ENCODE results near the gene AHI1.
"Not testable (repeated sequence)": the region's sequence is repeated elsewhere in the genome, so short reads cannot be mapped to it uniquely, and the experiment has no call there.

Gene AHI1

GRCh38 chr6:135382182-135382628, 115.3 kb downstream of the AHI1 start:
- Histone ChIP-seq H3K4me1 (ENCODE audit: insufficient read depth, low read length) (no peaks in the 10 kb centered on the region), H3K9ac (ENCODE audit: low read depth, low read length) (no peak overlapping the region), H3K36me3 (ENCODE audit: insufficient read depth, low read length) (no peaks in the 10 kb centered on the region), H3K27ac (ENCODE audit: low read length) (no peak overlapping the region), H3K79me2 (ENCODE audit: insufficient read depth, low read length) (no peaks in the 10 kb centered on the region), H3K4me2 (ENCODE audit: insufficient read depth, low read length) (no peak overlapping the region), H3K27me3 (ENCODE audit: insufficient read depth, low read length, poor library complexity) (no peaks in the 10 kb centered on the region), H2AFZ (ENCODE audit: low read depth, low read length) (no peak overlapping the region), H3K9me3 (ENCODE audit: insufficient read depth, low read length, severe bottlenecking) (no peaks in the 10 kb centered on the region), H4K20me1 (ENCODE audit: insufficient read depth, low read length) (no peaks in the 10 kb centered on the region), H3K4me3 (ENCODE audit: low read depth in 1 of 2, low read length in 2 of 2) (no peak overlapping the region)
- ATAC-seq (ENCODE audit: insufficient read depth, low read depth): no peak; the same call in 2 of the 3 replicates
- no peak for DNase-seq
- TF ChIP-seq EZH2 (IDR thresholded peaks at IDR 0.05; ENCODE audit: borderline replicate concordance, low read depth, low read length, severe bottlenecking) (no peak), CTCF (IDR thresholded peaks at IDR 0.05; ENCODE audit: borderline replicate concordance, extremely low read depth, low read length, poor library complexity, severe bottlenecking) (no peak)

- no peaks in the 10 kb centered on the region for H3K36me3 ChIP-seq (ENCODE audit: insufficient read depth, low read length)
These were observed 116.7 kb downstream of the AHI1 start for GRCh38 chr6:135380793-135381192.

GRCh38 chr6:135379647-135380046, 117.9 kb downstream of the AHI1 start:
- Histone ChIP-seq H3K27ac (ENCODE audit: low read length) (no peak overlapping the region), H3K4me1 (ENCODE audit: insufficient read depth, low read length) (no peaks in the 10 kb centered on the region), H3K79me2 (ENCODE audit: insufficient read depth, low read length) (no peaks in the 10 kb centered on the region), H3K4me3 (ENCODE audit: low read depth in 1 of 2, low read length in 2 of 2) (no peak overlapping the region), H3K9me3 (ENCODE audit: insufficient read depth, low read length, severe bottlenecking) (no peaks in the 10 kb centered on the region), H2AFZ (ENCODE audit: low read depth, low read length) (no peak overlapping the region), H3K4me2 (ENCODE audit: insufficient read depth, low read length) (no peak overlapping the region), H3K27me3 (ENCODE audit: insufficient read depth, low read length, poor library complexity) (no peaks in the 10 kb centered on the region), H3K9ac (ENCODE audit: low read depth, low read length) (no peak overlapping the region), H3K36me3 (ENCODE audit: insufficient read depth, low read length) (no peaks in the 10 kb centered on the region), H4K20me1 (ENCODE audit: insufficient read depth, low read length) (no peaks in the 10 kb centered on the region)
- DNase-seq (no peak), ATAC-seq (ENCODE audit: insufficient read depth, low read depth) (no peak)
- TF ChIP-seq EZH2 (IDR thresholded peaks at IDR 0.05; ENCODE audit: borderline replicate concordance, low read depth, low read length, severe bottlenecking) (no peak), CTCF (IDR thresholded peaks at IDR 0.05; ENCODE audit: borderline replicate concordance, extremely low read depth, low read length, poor library complexity, severe bottlenecking) (no peak)

More at GRCh38 chr6:135380793-135381192, 116.7 kb downstream of the AHI1 start:
- Histone ChIP-seq H4K20me1 (ENCODE audit: insufficient read depth, low read length) (no peaks in the 10 kb centered on the region), H3K9ac (ENCODE audit: low read depth, low read length) (no peak overlapping the region), H3K27me3 (ENCODE audit: insufficient read depth, low read length, poor library complexity) (no peaks in the 10 kb centered on the region), H3K4me3 (ENCODE audit: low read depth in 1 of 2, low read length in 2 of 2) (no peak overlapping the region), H2AFZ (ENCODE audit: low read depth, low read length) (no peak overlapping the region), H3K79me2 (ENCODE audit: insufficient read depth, low read length) (no peaks in the 10 kb centered on the region), H3K27ac (ENCODE audit: low read length) (no peak overlapping the region), H3K4me1 (ENCODE audit: insufficient read depth, low read length) (no peaks in the 10 kb centered on the region), H3K4me2 (ENCODE audit: insufficient read depth, low read length) (no peak overlapping the region), H3K9me3 (ENCODE audit: insufficient read depth, low read length, severe bottlenecking) (no peaks in the 10 kb centered on the region)
- DNase-seq (no peak), ATAC-seq (ENCODE audit: insufficient read depth, low read depth) (no peak)
- no peak for TF ChIP-seq CTCF (IDR thresholded peaks at IDR 0.05; ENCODE audit: borderline replicate concordance, extremely low read depth, low read length, poor library complexity, severe bottlenecking)

- no peaks in the 10 kb centered on the region for H3K79me2 ChIP-seq (ENCODE audit: insufficient read depth, low read length)
- H2AFZ ChIP-seq (ENCODE audit: low read depth, low read length): no peak overlapping the region
- no peak overlapping the region for H3K4me2 ChIP-seq (ENCODE audit: insufficient read depth, low read length)
- H3K9ac ChIP-seq (ENCODE audit: low read depth, low read length): no peak overlapping the region
- no peaks in the 10 kb centered on the region for H3K36me3 ChIP-seq (ENCODE audit: insufficient read depth, low read length)
- no peak overlapping the region for H3K27ac ChIP-seq (ENCODE audit: low read length)
- H4K20me1 ChIP-seq (ENCODE audit: insufficient read depth, low read length): no peaks in the 10 kb centered on the region
- peaks cover 5% of the 10 kb centered on the region for H3K9me3 ChIP-seq (ENCODE audit: insufficient read depth, low read length, severe bottlenecking)
- no peak overlapping the region for H3K4me3 ChIP-seq (ENCODE audit: low read depth in 1 of 2, low read length in 2 of 2)
- no peaks in the 10 kb centered on the region for H3K27me3 ChIP-seq (ENCODE audit: insufficient read depth, low read length, poor library complexity)
- H3K4me1 ChIP-seq (ENCODE audit: insufficient read depth, low read length): no peaks in the 10 kb centered on the region
- DNase-seq (no peak), ATAC-seq (ENCODE audit: insufficient read depth, low read depth) (no peak)
- TF ChIP-seq CTCF (IDR thresholded peaks at IDR 0.05; ENCODE audit: borderline replicate concordance, extremely low read depth, low read length, poor library complexity, severe bottlenecking) (no peak), EZH2 (IDR thresholded peaks at IDR 0.05; ENCODE audit: borderline replicate concordance, low read depth, low read length, severe bottlenecking) (no peak)
These were observed 124.8 kb downstream of the AHI1 start for GRCh38 chr6:135372758-135373157.

GRCh38 chr6:135363622-135364021, 133.9 kb downstream of the AHI1 start:
- not testable (repeated sequence) for H3K79me2 ChIP-seq (ENCODE audit: insufficient read depth, low read length); H3K27ac ChIP-seq (ENCODE audit: low read length)

More at GRCh38 chr6:135363622-135364021, 133.9 kb downstream of the AHI1 start:
- not testable (repeated sequence) for H3K4me1 ChIP-seq (ENCODE audit: insufficient read depth, low read length); H3K36me3 ChIP-seq (ENCODE audit: insufficient read depth, low read length); H2AFZ ChIP-seq (ENCODE audit: low read depth, low read length); ATAC-seq (ENCODE audit: insufficient read depth, low read depth); DNase-seq; H3K4me3 ChIP-seq (ENCODE audit: low read depth in 1 of 2, low read length in 2 of 2); H3K27me3 ChIP-seq (ENCODE audit: insufficient read depth, low read length, poor library complexity); H4K20me1 ChIP-seq (ENCODE audit: insufficient read depth, low read length); H3K9ac ChIP-seq (ENCODE audit: low read depth, low read length); H3K4me2 ChIP-seq (ENCODE audit: insufficient read depth, low read length)
- H3K9me3 ChIP-seq (ENCODE audit: insufficient read depth, low read length, severe bottlenecking): peaks cover 16% of the 10 kb centered on the region
